Astrocyte of the hippocampus (primary cell): ENCODE results near the gene FOXP1.

Source experiments
- DNase-seq: peaks from one replicate; pipeline ENCODE4 v3.0.0; 2011; ENCODE audit warnings: low read depth, low spot score

FOXP1 gene

DNA sequence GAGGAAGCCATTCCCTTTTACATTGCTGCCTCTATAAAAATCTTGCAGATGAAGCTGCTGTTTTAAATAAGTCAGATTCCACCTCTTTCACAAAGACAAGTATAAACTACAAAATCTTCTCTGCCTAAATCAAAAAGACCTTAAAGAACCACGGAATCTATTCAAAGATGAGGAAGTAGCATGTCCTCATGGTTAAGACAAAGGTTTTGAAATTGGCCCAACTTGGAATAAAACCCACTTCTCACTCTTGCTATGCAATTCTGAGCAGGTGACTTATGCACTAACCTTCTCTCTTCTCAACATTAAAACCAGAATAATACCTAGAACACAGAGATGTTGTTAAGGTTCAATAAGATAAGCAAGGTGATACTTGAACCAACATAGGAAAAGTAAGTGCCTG, 97.6 kb downstream of the FOXP1 start:
- DNase-seq: no peak

DNA sequence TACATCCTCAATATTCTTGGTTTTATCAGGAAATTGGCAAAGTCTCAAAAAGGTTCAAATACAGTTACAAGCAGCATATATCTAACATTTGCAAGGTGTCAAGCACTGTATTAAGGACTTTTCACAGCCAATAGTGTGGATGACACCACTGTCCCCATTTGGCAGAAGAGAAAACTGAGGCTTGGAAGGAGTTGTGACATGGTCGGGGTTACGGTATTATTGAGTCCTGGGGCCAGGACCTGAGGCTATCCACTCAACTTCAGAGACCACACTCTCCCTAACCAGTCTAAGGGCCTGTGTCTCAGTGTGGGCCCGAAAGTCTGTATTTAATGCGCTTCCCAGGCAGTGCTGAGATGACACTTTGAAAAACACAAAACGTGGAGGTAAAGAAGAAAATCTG, 99.1 kb downstream of the FOXP1 start:
- DNase-seq: no peak

- DNase-seq: no peak
Measured at GRCh38 chr3:71484047-71484446, 99.5 kb downstream of the FOXP1 start.

- DNase-seq: no peak
Measured at GRCh38 chr3:71482771-71483170, 100.8 kb downstream of the FOXP1 start.

- DNase-seq: no peak
Measured at GRCh38 chr3:71478568-71478967, 105.0 kb downstream of the FOXP1 start.

GRCh38 chr3:71476950-71477349, 106.6 kb downstream of the FOXP1 start:
- DNase-seq: no peak

- no peak for DNase-seq
Measured at GRCh38 chr3:71469138-71469435, 114.4 kb downstream of the FOXP1 start.

DNA sequence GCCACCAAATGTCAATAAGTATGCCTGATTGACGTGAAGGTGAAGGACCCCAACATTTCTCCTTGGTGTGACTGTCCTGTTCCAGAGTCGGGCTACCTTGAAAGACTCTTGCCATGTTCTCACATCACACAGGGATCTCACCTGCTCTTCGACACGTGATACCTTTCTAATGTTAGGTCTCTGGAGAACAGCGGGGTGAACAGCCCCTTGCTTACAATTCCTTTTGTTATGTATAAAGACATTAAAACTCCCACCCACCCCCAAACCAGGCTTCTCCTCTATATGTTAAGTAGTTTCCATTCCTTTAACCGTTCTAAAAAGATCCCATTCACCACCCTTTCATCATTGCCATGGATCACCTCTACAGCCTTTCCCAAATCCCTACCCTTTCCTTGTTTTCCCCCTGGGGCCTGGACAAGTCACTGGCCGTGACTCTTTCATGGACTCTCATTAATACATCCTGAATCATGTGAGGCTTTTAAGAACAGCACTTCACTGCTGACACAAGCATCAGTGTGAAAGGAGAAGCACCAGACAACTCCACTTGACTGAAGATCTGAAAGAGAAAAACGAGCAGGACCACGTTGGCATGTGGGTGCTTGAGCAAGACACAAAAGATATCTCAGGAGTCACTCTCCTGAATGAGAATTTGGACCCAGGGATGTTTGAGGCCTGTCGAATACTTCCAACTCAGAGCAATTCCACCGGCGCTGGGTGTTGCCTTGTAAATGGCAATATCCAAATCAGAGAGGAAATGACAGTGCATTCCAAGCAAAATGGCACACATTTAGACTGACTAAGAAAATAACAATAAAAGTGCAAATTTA, 115.0 kb downstream of the FOXP1 start:
- no peak for DNase-seq

DNA sequence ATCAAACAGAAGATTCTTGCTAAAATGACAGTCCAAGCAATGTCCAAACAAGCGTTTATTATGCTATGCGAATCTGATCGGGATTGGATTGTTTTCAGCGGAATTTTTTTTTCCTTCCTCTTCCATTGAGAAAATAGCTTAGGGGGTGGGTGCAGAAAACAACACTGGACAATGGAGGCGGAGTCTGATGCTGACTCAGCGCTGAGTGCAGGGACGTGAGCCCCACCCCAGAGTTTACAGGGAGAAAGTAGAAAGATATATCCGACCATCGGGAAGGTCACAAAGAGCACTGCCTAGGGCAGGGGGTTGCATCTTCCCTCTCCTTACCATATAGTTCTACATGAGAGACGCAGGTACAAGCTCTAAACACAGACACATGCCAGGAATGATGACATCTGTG, 117.0 kb downstream of the FOXP1 start:
- peak; percentile 71 for DNase-seq

GRCh38 chr3:71465371-71466036, 118.0 kb downstream of the FOXP1 start:
- DNase-seq: no peak

DNA sequence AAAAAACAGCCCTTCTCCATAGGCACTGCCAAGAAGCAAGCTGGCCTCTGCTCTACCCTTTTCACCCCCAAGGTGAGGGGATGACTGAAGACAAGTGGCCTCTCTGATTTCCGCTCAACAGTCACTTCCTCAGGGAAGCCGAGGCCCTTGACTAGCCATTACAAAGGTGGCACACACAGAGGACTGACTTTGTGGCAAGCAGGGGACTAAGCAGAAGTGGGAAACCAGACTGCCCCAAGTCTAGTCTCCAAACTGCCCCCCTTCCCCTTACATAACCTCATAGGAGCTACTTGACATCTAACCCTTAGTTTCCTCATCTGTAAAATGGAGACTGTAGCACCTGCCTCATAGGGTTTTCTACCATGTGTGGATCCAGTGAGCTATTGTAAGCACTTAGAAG, 118.9 kb downstream of the FOXP1 start:
- DNase-seq: no peak

GRCh38 chr3:71463617-71464016, 119.9 kb downstream of the FOXP1 start:
- no peak for DNase-seq

DNA sequence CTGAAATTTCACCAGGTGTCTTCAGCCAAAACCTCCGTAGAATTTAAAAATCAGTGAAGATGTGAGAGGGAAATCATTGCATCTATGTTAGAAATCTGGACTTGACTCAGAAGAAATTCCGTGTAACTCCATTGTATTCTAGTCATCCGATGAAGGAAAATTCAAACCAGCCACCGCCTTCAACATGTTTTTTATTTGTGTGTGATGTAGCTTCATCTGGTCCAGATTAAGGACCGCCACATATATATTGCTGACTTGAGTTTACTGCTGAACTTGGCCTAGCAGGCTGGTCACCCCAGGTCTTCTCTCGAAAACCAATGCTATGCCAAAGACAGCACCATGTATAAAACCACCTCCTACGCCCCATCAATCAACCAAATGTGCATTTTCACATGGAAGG, 120.9 kb downstream of the FOXP1 start:
- no peak for DNase-seq

DNA sequence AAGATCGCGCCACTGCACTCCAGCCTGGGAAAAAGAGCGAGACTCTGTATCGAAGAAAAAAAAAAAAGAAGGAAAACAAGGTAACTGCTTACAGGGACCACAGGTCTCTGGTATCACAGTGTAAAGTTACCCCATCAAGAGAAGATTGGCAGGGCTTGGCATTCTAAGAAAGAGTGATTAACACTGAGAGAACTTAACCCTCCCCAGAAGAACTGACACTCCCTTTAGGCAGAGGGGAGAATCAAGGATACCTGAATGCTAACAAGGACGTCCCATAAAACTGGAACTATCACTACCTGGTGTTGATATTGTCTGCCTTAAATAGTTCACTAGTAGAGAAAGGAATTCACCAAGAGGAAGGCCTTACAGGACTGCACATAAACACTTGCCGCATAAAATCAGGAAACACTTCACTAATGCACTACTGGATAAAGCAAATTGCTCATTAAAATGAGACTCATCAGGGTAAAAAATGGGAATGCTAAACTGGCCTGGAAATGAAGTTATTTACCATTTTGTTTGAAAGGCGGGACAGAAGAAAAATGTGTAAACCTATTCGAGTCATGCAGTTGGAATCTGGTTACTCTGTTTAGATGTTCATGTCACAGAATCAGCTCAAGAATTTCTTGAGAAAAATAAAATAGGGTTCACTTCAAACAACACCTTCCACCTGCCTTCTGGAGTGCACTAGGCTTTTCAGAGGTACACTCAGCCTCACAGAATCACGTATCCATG, 121.6 kb downstream of the FOXP1 start:
- DNase-seq: peak; percentile 66

GRCh38 chr3:71461114-71461513, 122.4 kb downstream of the FOXP1 start:
- DNase-seq: no peak

- no peak for DNase-seq
Measured at GRCh38 chr3:71458895-71459294, 124.6 kb downstream of the FOXP1 start.

DNA sequence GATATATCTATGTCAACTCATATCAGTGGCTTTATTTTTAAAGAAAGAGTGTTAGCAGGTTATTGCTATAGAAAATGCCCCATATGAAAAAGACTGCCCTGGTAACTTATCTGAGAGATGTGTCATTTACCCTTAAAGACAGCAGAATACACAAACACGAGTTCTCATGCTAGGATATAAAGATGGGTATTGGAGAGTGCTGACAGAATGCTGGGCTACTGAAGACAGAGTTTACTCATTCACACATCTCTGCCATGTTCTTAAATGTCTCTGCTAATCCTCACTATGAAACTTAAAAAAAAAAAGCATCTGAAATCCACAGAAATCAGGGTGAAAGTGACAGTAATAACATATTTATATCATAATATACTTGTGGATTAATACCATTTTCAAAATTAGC, 126.7 kb downstream of the FOXP1 start:
- DNase-seq: no peak

DNA sequence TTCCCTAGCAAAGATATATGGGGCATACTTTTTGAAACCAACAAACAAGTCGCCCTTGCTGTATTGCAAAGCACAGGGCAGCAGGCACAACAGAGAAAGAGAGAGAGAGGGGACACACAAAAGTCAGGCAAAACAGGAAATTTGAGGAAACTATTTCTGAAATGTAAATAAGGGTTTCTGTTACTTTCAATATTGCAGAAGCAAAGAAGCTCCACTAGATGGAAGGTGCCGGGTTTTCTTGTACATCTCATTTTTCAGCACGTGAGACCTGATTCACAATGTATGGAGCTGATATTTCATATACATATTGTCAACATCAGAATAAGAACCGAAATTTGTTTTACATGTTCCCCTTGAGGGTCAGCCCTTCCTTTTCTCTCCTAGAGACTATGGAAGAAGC, 127.4 kb downstream of the FOXP1 start:
- no peak for DNase-seq

GRCh38 chr3:71454512-71455403, 128.8 kb downstream of the FOXP1 start:
- no peak for DNase-seq

DNA sequence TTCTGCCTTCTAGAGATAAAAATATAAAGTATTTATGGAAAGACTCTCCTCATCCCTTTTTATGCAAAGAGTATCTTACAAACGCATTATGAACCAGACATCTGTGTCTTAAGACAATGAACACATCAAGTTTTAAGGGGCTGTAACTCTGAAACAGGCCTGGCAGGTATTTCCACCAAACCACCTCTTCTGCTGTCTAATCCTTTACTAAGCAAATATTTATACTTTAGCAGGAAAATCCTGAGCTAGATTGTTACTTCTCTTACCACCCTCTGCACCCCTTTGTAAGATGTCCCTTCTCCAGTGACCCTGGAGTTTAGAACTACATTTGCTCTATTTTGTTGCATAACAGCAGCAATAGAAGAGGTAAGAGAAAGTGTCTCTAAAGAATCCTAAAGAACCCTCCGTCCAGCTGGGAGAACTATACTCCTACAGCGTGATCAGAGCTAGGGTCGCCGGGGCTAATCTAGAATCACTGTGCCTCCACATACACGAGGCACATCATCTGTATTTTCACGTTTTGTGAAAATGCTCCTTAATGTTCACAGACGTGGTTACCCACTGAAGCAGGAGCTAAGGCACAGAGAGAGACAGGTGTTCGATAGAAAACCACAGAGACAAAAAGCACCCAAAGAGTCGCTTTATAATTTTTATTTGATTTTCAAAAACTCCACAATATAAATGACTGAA, 129.6 kb downstream of the FOXP1 start:
- no peak for DNase-seq

DNA sequence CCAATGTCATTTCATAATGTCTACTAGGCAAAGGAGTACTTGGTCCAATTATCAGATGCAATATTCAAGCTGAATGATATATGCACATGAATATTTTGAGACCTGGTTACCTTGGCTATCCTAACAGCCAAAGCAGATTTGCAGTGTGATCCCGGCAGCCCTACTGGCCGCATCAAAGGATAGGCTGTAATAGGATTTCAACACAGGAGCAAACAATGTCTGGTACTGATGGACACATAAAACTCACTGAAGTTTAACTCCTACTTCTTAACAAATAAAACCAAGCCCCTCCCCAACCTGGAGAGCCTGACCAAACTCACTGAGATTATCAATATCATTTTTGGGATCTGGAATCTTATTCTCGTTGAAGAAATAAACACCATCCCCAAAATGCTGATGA, 130.2 kb downstream of the FOXP1 start:
- DNase-seq: no peak
